Measurements from ENCODE around the gene POLK.

The POLK gene

GRCh38 chr5:75630875-75631274 lies 119.2 kb downstream of the POLK start:
- H3K4me3 ChIP-seq (ENCODE audit: insufficient read length, low read depth), result no peak overlapping the region
- H3K36me3 ChIP-seq (ENCODE audit: insufficient read depth, insufficient read length, low read length), result no peaks in the 10 kb centered on the region
- no peaks in the 10 kb centered on the region for H3K4me1 ChIP-seq (ENCODE audit: insufficient read depth, insufficient read length)
- TF ChIP-seq ZNF274 (IDR thresholded peaks at IDR 0.05; ENCODE audit: low read depth, low read length), result no peak
- no peak for TF ChIP-seq SUZ12 (IDR thresholded peaks at IDR 0.05; ENCODE audit: extremely low read depth, insufficient read depth, insufficient read length)
- no peak for TF ChIP-seq YY1 (IDR thresholded peaks at IDR 0.05; ENCODE audit: insufficient read depth, insufficient read length)
- no peaks in the 10 kb centered on the region for H3K9me3 ChIP-seq (ENCODE audit: insufficient read depth, low read length)
- no peaks in the 10 kb centered on the region for H3K27me3 ChIP-seq (ENCODE audit: insufficient read depth, insufficient read length)
- no peak for DNase-seq (ENCODE audit: low read depth, low spot score)
- no peak overlapping the region for H3K9ac ChIP-seq (ENCODE audit: insufficient read length, low read depth)

DNA sequence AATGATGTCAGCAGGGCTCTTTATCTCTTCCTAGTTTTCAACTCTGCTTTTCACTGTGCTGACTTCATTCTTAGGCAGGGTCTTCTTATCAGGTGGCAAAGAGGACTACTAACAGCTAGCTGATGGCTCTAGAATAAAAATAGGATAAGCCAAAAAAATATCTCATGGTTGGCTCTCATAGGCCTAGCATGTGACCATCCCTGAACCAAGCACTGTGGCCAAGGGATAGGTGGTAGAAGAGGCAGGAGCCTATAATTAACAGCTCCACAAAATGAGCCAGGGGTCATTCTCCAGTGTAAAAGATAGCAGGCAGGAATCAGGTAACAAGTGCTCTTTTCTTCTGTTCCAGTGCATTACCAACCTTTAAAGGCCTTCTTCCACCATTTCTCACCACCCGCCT lies 120.6 kb downstream of the POLK start:
- no peak for DNase-seq (ENCODE audit: low read depth, low spot score)
- Histone ChIP-seq H3K27me3 (ENCODE audit: insufficient read depth, insufficient read length) (no peaks in the 10 kb centered on the region), H3K9ac (ENCODE audit: insufficient read length, low read depth) (no peak overlapping the region), H3K36me3 (ENCODE audit: insufficient read depth, insufficient read length, low read length) (no peaks in the 10 kb centered on the region), H3K4me3 (ENCODE audit: insufficient read length, low read depth) (no peak overlapping the region), H3K4me1 (ENCODE audit: insufficient read depth, insufficient read length) (no peaks in the 10 kb centered on the region), H3K9me3 (ENCODE audit: insufficient read depth, low read length) (no peaks in the 10 kb centered on the region)
- TF ChIP-seq SUZ12 (IDR thresholded peaks at IDR 0.05; ENCODE audit: extremely low read depth, insufficient read depth, insufficient read length) (no peak), YY1 (IDR thresholded peaks at IDR 0.05; ENCODE audit: insufficient read depth, insufficient read length) (no peak), ZNF274 (IDR thresholded peaks at IDR 0.05; ENCODE audit: low read depth, low read length) (no peak)

DNA sequence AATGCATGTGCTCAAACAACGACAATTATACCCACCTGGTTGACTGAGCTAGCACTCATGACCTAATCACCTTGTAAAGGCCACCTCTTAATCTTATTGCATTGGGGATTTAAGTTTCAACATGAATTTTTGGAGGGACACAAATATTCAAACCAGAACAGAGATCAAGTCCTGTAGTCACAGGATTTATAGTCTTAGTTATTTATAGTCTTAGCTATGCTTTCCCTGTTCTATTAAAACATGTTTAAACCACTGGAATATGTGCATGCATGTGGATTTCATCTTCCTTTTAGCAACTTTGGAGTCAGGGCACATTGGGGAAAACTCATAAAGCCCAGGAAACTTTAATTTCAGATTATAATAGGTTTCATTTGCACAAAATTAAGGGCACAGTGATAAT lies 126.3 kb downstream of the POLK start:
- Histone ChIP-seq H3K9me3 (ENCODE audit: insufficient read depth, low read length) (peaks cover 8% of the 10 kb centered on the region; the same call in 1 of the 2 replicates), H3K4me3 (ENCODE audit: insufficient read length, low read depth) (no peak overlapping the region), H3K9ac (ENCODE audit: insufficient read length, low read depth) (no peak overlapping the region), H3K27me3 (ENCODE audit: insufficient read depth, insufficient read length) (no peaks in the 10 kb centered on the region), H3K4me1 (ENCODE audit: insufficient read depth, insufficient read length) (no peaks in the 10 kb centered on the region), H3K36me3 (ENCODE audit: insufficient read depth, insufficient read length, low read length) (no peaks in the 10 kb centered on the region)
- no peak for DNase-seq (ENCODE audit: low read depth, low spot score)
- no peak for TF ChIP-seq ZNF274 (IDR thresholded peaks at IDR 0.05; ENCODE audit: low read depth, low read length)

- TF ChIP-seq SUZ12 (IDR thresholded peaks at IDR 0.05; ENCODE audit: extremely low read depth, insufficient read depth, insufficient read length), result no peak
- no peak for TF ChIP-seq YY1 (IDR thresholded peaks at IDR 0.05; ENCODE audit: insufficient read depth, insufficient read length)
- no peak for TF ChIP-seq ZNF274 (IDR thresholded peaks at IDR 0.05; ENCODE audit: low read depth, low read length)
- no peak for DNase-seq (ENCODE audit: low read depth, low spot score)
Measured at GRCh38 chr5:75639535-75640311, 128.0 kb downstream of the POLK start.

DNA sequence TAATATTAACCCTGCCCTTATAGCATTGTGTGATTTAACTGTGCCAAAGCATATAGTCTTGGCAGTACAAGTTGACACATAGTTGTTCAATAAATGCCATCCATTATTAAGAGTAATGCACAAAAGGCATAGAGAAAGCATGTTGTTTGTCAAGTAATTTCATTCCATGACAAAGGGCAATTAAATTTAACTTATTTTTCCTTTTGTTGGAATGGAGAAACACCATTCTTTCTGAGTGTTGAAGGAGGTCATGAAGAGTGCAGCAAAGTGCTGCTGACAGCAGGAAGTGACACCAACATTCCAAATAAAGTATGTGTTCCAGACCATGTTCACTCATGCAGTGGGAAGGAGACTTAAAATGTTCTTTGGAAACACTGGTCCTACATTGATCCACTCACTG lies 128.7 kb downstream of the POLK start:
- Histone ChIP-seq H3K4me3 (ENCODE audit: insufficient read length, low read depth) (no peak overlapping the region), H3K9me3 (ENCODE audit: insufficient read depth, low read length) (peaks cover 8% of the 10 kb centered on the region; the same call in 1 of the 2 replicates), H3K4me1 (ENCODE audit: insufficient read depth, insufficient read length) (no peaks in the 10 kb centered on the region), H3K27me3 (ENCODE audit: insufficient read depth, insufficient read length) (no peaks in the 10 kb centered on the region), H3K9ac (ENCODE audit: insufficient read length, low read depth) (no peak overlapping the region), H3K36me3 (ENCODE audit: insufficient read depth, insufficient read length, low read length) (no peaks in the 10 kb centered on the region)
- no peak for TF ChIP-seq SUZ12 (IDR thresholded peaks at IDR 0.05; ENCODE audit: extremely low read depth, insufficient read depth, insufficient read length)
- no peak for TF ChIP-seq YY1 (IDR thresholded peaks at IDR 0.05; ENCODE audit: insufficient read depth, insufficient read length)
- TF ChIP-seq ZNF274 (IDR thresholded peaks at IDR 0.05; ENCODE audit: low read depth, low read length), result no peak
- no peak for DNase-seq (ENCODE audit: low read depth, low spot score)

More at GRCh38 chr5:75639535-75640311, 128.0 kb downstream of the POLK start:
- Histone ChIP-seq H3K9ac (ENCODE audit: insufficient read length, low read depth) (no peak overlapping the region), H3K4me1 (ENCODE audit: insufficient read depth, insufficient read length) (no peaks in the 10 kb centered on the region), H3K27me3 (ENCODE audit: insufficient read depth, insufficient read length) (no peaks in the 10 kb centered on the region), H3K36me3 (ENCODE audit: insufficient read depth, insufficient read length, low read length) (no peaks in the 10 kb centered on the region), H3K9me3 (ENCODE audit: insufficient read depth, low read length) (peaks cover 8% of the 10 kb centered on the region; the same call in 1 of the 2 replicates), H3K4me3 (ENCODE audit: insufficient read length, low read depth) (no peak overlapping the region)

GRCh38 chr5:75640826-75641225 lies 129.1 kb downstream of the POLK start:
- no peak for TF ChIP-seq SUZ12 (IDR thresholded peaks at IDR 0.05; ENCODE audit: extremely low read depth, insufficient read depth, insufficient read length)
- TF ChIP-seq YY1 (IDR thresholded peaks at IDR 0.05; ENCODE audit: insufficient read depth, insufficient read length), result no peak
- TF ChIP-seq ZNF274 (IDR thresholded peaks at IDR 0.05; ENCODE audit: low read depth, low read length), result no peak
- Histone ChIP-seq H3K27me3 (ENCODE audit: insufficient read depth, insufficient read length) (no peaks in the 10 kb centered on the region), H3K4me3 (ENCODE audit: insufficient read length, low read depth) (no peak overlapping the region), H3K9me3 (ENCODE audit: insufficient read depth, low read length) (peaks cover 8% of the 10 kb centered on the region; the same call in 1 of the 2 replicates), H3K4me1 (ENCODE audit: insufficient read depth, insufficient read length) (no peaks in the 10 kb centered on the region), H3K9ac (ENCODE audit: insufficient read length, low read depth) (no peak overlapping the region), H3K36me3 (ENCODE audit: insufficient read depth, insufficient read length, low read length) (no peaks in the 10 kb centered on the region)
- no peak for DNase-seq (ENCODE audit: low read depth, low spot score)

- TF ChIP-seq ZNF274 (IDR thresholded peaks at IDR 0.05; ENCODE audit: low read depth, low read length) (no peak), YY1 (IDR thresholded peaks at IDR 0.05; ENCODE audit: insufficient read depth, insufficient read length) (no peak), SUZ12 (IDR thresholded peaks at IDR 0.05; ENCODE audit: extremely low read depth, insufficient read depth, insufficient read length) (no peak)
- H3K9me3 ChIP-seq (ENCODE audit: insufficient read depth, low read length), result no peaks in the 10 kb centered on the region
Measured at GRCh38 chr5:75648712-75649111, 137.0 kb downstream of the POLK start.

More at GRCh38 chr5:75648712-75649111, 137.0 kb downstream of the POLK start:
- Histone ChIP-seq H3K4me1 (ENCODE audit: insufficient read depth, insufficient read length) (no peaks in the 10 kb centered on the region), H3K27me3 (ENCODE audit: insufficient read depth, insufficient read length) (no peaks in the 10 kb centered on the region), H3K9ac (ENCODE audit: insufficient read length, low read depth) (no peak overlapping the region), H3K4me3 (ENCODE audit: insufficient read length, low read depth) (no peak overlapping the region), H3K36me3 (ENCODE audit: insufficient read depth, insufficient read length, low read length) (no peaks in the 10 kb centered on the region)
- no peak for DNase-seq (ENCODE audit: low read depth, low spot score)

All from NT2/D1 (cell line).